K562 (cell line): ENCODE results near the gene CAST. TPM values are rescaled to one million over a fixed set of nuclear protein-coding genes. Genes with fewer than 3 reads are reported as not detected.

Experiments
- CCAR2 ChIP-seq: fragments of 200-400 bp; formaldehyde crosslinking; IDR thresholded peaks from 2 replicates; pipeline ENCODE4 v1.6.1; 2017; ENCODE audit warnings: mild to moderate bottlenecking, low read depth, low read length
- CEBPG ChIP-seq, 3 experiments: fragments of 200-800 bp in 1 of 3; sonication (Bioruptor generic) in 1 of 3; sonication (generic) in 1 of 3; formaldehyde crosslinking in 1 of 3; IDR thresholded peaks in 2 of 3; conservative IDR thresholded peaks in 1 of 3; 2 replicates each; pipeline versions ENCODE4 v1.6.1 to v1.8.0; 2016 to 2022; ENCODE audit warnings: missing compliant biosample characterization in 2 of 3, missing genetic modification characterization in 2 of 3, mild to moderate bottlenecking in 1 of 3, missing genetic modification reagents in 1 of 3
- CREB3 ChIP-seq: fragments of 450-650 bp; conservative IDR thresholded peaks from 2 replicates; pipeline ENCODE4 v1.6.1; 2016; ENCODE audit warnings: missing genetic modification characterization, low read depth, mild to moderate bottlenecking, missing compliant biosample characterization, moderate library complexity
- CXXC5 ChIP-seq: fragments of 250-450 bp; sonication (Bioruptor Pico); IDR thresholded peaks from 2 replicates; pipeline ENCODE4 v1.8.0; 2022; ENCODE audit warnings: inconsistent platforms, mild to moderate bottlenecking, moderate library complexity
- FIP1L1 ChIP-seq: fragments of 200-400 bp; formaldehyde crosslinking; IDR thresholded peaks from 2 replicates; pipeline ENCODE4 v1.6.1; 2018; ENCODE audit warnings: mild to moderate bottlenecking, low read depth, low read length; ENCODE audit not compliant: poor library complexity, severe bottlenecking
- NCOA6 ChIP-seq: fragments of 450-650 bp; IDR thresholded peaks from 2 replicates; pipeline ENCODE4 v1.6.1; 2017; ENCODE audit warnings: mild to moderate bottlenecking
- TEAD4 ChIP-seq, 2 experiments: sonication (generic) in 1 of 2; formaldehyde crosslinking in 1 of 2; IDR thresholded peaks; 2 replicates each; pipeline versions ENCODE4 v1.6.1 to v1.8.0; 2012 to 2022; ENCODE audit warnings: borderline replicate concordance in 1 of 2, inconsistent platforms in 1 of 2, low read length in 1 of 2, mild to moderate bottlenecking in 1 of 2, missing genetic modification reagents in 1 of 2
- ZBTB34 ChIP-seq: fragments of 250-450 bp; sonication (Bioruptor Pico); IDR thresholded peaks from 2 replicates; pipeline ENCODE4 v1.8.0; 2021; ENCODE audit warnings: mild to moderate bottlenecking, moderate library complexity
- ZNF133 ChIP-seq: fragments of 250-450 bp; sonication (Bioruptor Pico); IDR thresholded peaks from 2 replicates; pipeline ENCODE4 v1.4.0; 2020; ENCODE audit warnings: mild to moderate bottlenecking
- ZNF134 ChIP-seq: fragments of 250-450 bp; sonication (Bioruptor Pico); conservative IDR thresholded peaks from 2 replicates; pipeline ENCODE4 v1.4.0; 2020
- polyA plus RNA-seq, 8 experiments: library from polyadenylated mRNA; depleted of rRNA in 4 of 8; stranded (reverse) in 5 of 8; unstranded in 3 of 8; fragments of >200 nt; fragmentation: Nextera tagmentation in 2 of 8; fragmentation: Illumina TruSeq in 1 of 8; extraction: Ambion mirVana in 2 of 8; extraction: Trizol in 1 of 8; gene quantifications; 2 replicates each; pipeline versions ENCODE4 v1.2.1 to v1.2.3, GENCODE V29; 2011 to 2014; ENCODE audit warnings: inconsistent platforms in 1 of 8, missing spikeins in 1 of 8
- total RNA-seq, 7 experiments: library from RNA; depleted of rRNA in 6 of 7; stranded (reverse); fragments of >200 nt in 6 of 7; fragmentation: Illumina TruSeq in 2 of 7; extraction: Trizol in 2 of 7; gene quantifications; 2 replicates each; pipeline versions ENCODE4 v1.2.1 to v1.2.3, GENCODE V29; 2011 to 2021; ENCODE audit warnings: low replicate concordance in 1 of 7
- TF ChIP-seq, protein P1 (sequence below), 2 experiments: fragments of 450-650 bp; formaldehyde crosslinking in 1 of 2; IDR thresholded peaks; 2 replicates each; pipeline versions ENCODE4 v1.4.0 to v1.6.1; 2014 to 2020; ENCODE audit warnings: mild to moderate bottlenecking in 2 of 2, borderline replicate concordance in 1 of 2, low read depth in 1 of 2
- TF ChIP-seq, protein P2 (sequence below): sonication (generic); formaldehyde crosslinking; IDR thresholded peaks from 2 replicates; pipeline ENCODE4 v1.8.1; 2023; ENCODE audit warnings: mild to moderate bottlenecking, missing genetic modification reagents

CAST gene
- total and polyA plus RNA-seq, 9 of the 15 experiments (the other 6 are each of a cell fraction or from before 2014, with no cell fraction given): 55.5 to 136 (median 86.1) TPM

GRCh38 chr5:96808868-96809558 lies 146.8 kb downstream of the CAST start (continued):
- peak; percentile 98 for TF ChIP-seq CREB3 (tag)
- TF ChIP-seq, protein P1, sequence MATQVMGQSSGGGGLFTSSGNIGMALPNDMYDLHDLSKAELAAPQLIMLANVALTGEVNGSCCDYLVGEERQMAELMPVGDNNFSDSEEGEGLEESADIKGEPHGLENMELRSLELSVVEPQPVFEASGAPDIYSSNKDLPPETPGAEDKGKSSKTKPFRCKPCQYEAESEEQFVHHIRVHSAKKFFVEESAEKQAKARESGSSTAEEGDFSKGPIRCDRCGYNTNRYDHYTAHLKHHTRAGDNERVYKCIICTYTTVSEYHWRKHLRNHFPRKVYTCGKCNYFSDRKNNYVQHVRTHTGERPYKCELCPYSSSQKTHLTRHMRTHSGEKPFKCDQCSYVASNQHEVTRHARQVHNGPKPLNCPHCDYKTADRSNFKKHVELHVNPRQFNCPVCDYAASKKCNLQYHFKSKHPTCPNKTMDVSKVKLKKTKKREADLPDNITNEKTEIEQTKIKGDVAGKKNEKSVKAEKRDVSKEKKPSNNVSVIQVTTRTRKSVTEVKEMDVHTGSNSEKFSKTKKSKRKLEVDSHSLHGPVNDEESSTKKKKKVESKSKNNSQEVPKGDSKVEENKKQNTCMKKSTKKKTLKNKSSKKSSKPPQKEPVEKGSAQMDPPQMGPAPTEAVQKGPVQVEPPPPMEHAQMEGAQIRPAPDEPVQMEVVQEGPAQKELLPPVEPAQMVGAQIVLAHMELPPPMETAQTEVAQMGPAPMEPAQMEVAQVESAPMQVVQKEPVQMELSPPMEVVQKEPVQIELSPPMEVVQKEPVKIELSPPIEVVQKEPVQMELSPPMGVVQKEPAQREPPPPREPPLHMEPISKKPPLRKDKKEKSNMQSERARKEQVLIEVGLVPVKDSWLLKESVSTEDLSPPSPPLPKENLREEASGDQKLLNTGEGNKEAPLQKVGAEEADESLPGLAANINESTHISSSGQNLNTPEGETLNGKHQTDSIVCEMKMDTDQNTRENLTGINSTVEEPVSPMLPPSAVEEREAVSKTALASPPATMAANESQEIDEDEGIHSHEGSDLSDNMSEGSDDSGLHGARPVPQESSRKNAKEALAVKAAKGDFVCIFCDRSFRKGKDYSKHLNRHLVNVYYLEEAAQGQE (IDR thresholded peaks at IDR 0.05; ENCODE audit: borderline replicate concordance): no peak
- TF ChIP-seq, protein P1 (CRISPR knock-in tag; IDR thresholded peaks at IDR 0.05; ENCODE audit: low read depth): no peak
- peak; percentile 94 for TF ChIP-seq CXXC5 (CRISPR knock-in tag)
- TF ChIP-seq, protein P2, sequence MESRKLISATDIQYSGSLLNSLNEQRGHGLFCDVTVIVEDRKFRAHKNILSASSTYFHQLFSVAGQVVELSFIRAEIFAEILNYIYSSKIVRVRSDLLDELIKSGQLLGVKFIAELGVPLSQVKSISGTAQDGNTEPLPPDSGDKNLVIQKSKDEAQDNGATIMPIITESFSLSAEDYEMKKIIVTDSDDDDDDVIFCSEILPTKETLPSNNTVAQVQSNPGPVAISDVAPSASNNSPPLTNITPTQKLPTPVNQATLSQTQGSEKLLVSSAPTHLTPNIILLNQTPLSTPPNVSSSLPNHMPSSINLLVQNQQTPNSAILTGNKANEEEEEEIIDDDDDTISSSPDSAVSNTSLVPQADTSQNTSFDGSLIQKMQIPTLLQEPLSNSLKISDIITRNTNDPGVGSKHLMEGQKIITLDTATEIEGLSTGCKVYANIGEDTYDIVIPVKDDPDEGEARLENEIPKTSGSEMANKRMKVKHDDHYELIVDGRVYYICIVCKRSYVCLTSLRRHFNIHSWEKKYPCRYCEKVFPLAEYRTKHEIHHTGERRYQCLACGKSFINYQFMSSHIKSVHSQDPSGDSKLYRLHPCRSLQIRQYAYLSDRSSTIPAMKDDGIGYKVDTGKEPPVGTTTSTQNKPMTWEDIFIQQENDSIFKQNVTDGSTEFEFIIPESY (CRISPR knock-in tag): no peak
- no peak for TF ChIP-seq CEBPG (CRISPR knock-in tag; IDR thresholded peaks at IDR 0.05)
- peak in 1 of 2 experiments; percentile 29; a peak in 1 of 4 replicates for TF ChIP-seq CEBPG (tag; conservative IDR thresholded peaks at IDR 0.05 in 1 of 2, IDR thresholded peaks at IDR 0.05 in 1 of 2)
- peak; percentile 81 for TF ChIP-seq ZBTB34
- no peak for TF ChIP-seq CCAR2
- peak; percentile 88 for TF ChIP-seq ZNF134 (CRISPR knock-in tag)
- no peak for TF ChIP-seq TEAD4 (IDR thresholded peaks at IDR 0.05; ENCODE audit: low read length)
- no peak for TF ChIP-seq TEAD4 (CRISPR knock-in tag; IDR thresholded peaks at IDR 0.05; ENCODE audit: borderline replicate concordance)
- TF ChIP-seq ZNF133 (CRISPR knock-in tag): peak; percentile 83; the same call in 1 of the 2 replicates
- TF ChIP-seq NCOA6: no peak
- TF ChIP-seq FIP1L1: no peak
